NCI-H1930 (cell line): ENCODE results near the gene ARFGEF3.
"Not testable (repeated sequence)": the region's sequence is repeated elsewhere in the genome, so short reads cannot be mapped to it uniquely, and the experiment has no call there.

ENCODE experiments used
- DNase-seq, 2 experiments: peaks; one replicate each; lab custom pipeline; 2025; lab: John Stamatoyannopoulos, UW

The ARFGEF3 gene

DNA sequence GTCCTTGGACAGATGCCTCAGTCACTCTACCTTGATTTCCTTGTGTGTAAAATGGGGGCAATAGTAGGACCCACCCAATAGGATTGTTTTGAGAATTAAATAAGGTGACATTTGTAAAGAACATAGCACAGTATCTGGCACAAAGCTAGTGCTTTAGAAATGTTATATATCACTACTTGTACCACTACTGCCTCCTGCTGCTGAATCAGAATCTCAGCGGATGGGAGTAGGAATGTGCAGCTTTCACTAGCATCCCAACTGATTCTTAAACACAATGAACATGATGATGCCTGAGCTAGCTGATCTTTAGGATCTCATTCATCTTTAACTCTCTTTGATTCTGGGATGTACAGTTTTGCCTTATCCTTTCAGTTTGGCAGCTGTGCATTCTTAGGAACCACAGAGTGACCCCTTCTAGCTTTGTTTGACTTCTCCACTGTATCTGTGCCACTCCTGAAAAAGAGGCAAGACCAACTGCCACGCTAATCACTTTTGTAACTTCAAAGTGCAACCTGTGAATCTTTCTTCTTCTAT, 49.4 kb downstream of the ARFGEF3 start:
- DNase-seq: no peak

GRCh38 chr6:138211601-138212000, 49.9 kb downstream of the ARFGEF3 start:
- no peak for DNase-seq

DNA sequence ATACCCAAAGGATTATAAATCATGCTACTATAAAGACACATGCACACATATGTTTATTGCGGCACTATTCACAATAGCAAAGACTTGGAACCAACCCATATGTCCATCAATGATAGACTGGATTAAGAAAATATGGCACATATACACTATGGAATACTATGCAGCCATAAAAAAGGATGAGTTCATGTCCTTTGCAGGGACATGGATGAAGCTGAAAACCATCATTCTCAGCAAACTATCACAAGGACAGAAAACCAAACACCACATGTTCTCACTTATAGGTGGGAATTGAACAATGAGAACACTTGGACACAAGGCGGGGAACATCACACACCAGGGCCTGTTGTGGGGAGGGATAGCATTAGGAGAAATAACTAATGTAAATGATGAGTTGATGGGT, 50.8 kb downstream of the ARFGEF3 start:
- DNase-seq: not testable (repeated sequence)

GRCh38 chr6:138215093-138215782, 53.5 kb downstream of the ARFGEF3 start:
- no peak for DNase-seq

DNA sequence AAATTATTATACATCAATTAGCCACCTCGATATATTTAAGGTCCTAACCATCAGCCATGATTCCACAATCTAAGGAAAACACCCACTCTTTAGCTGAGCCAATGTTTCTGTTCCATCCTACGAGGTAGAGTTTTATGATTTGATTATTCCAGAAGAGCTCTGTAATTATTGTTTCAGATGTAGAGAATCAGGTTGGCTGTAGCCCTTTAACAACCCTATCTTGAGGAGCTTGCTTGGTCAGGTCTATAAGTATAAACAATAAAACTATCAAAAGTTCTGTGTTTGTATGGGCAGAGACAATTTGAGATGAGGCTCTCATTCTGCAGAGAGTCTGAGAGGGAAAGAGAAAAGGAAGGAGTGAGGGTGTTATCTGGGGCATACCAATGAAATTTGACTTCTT, 56.7 kb downstream of the ARFGEF3 start, which contains the start of gene PBOV1:
Gene PBOV1, minus strand, starts transcription at position 43 of the 400 bp plus-strand sequence. CDS start 96 bp downstream, outside the sequence.
- DNase-seq: no peak

DNA sequence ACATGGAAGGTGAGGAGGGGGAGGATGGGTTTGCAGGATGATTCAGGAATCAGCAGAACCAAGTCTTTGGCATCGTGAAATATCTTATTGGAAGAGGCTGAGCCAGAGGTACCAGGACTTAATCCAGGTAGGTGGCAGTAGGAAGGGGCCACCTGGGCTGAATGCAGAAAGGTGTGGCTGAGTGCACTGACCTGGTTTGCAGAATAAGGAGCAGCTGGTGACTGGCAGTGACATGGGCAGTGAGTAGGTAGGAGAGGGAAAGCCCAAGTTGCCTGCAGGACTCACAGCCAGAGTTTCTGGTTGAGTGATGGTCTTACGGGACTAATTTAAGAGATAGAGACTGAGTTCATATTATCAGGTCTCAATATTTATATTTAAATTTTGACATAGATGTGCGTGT, 57.7 kb downstream of the ARFGEF3 start:
- DNase-seq: no peak

- no peak for DNase-seq
These were observed 58.2 kb downstream of the ARFGEF3 start for GRCh38 chr6:138219901-138220300.

GRCh38 chr6:138222901-138223546, 61.3 kb downstream of the ARFGEF3 start:
- DNase-seq: no peak

DNA sequence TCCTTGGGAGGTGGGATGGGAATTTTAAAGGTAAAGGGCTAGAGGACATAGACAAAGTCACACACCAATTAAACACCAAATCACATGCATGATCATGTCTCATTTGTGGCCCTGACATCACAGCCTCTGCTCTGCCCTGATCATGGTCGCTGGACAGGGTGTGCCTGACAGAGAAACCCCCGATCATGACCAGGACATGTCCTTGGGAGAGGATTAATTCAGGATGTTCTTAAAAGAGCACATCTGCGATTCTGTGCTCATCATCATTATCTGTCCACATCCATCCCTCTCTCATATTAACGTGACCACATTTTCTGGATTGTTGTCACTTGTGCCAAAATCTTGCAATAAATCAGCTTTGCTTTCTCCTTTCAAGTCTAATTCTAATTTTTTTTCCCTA, 64.2 kb downstream of the ARFGEF3 start:
- no peak for DNase-seq

DNA sequence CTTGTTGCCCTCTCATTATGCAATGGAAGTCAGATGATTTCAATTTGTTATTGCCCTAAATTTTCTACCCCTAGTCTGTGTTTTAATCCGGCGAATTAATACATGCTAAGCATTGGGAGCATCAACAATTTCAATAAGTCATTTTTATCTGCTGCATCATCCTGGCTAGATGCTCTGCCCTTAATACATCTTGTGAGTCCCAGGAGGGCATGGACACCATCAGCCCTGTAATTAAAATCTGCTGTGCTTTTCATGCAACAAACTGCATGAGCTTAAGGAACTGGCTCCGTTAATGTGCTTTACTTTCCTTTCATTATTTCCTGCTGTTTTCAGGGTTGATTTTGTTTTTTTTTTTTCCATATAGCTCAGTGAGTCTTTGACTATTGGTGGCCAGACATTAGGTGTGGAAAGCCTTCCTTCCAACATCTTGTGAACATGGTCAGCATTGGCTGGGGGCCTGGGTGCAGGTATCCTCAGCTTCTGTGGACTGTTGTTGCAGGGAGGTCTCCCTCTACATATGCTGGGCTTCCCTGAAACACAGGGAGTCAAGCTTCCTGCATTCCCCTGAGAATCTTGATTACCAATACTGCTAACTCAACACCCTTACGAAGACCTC, 65.1 kb downstream of the ARFGEF3 start:
- no peak for DNase-seq

DNA sequence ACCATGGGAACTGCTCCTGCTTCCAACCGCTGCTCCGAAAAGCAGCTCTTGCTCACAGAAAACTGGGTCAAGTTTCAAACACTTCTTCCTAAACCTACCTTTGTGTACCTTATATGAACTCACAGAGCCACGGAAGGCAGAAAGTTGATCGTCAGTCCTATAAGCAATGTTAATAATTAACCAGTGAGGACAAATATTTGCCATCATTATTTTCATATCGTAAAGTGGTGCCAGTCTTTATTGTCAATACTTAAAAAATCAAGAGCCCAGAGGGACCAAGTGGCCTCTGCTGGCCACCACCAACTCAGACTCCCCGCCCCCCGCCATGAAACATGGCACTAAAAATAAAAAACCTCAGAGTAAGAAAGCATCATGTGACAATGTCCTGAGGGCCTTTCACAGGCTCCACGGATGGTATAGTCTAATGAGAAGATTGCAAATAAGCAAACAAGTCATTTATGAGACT, 65.6 kb downstream of the ARFGEF3 start:
- peak in 1 of 2 experiments; percentile 41 for DNase-seq

GRCh38 chr6:138229072-138229471, 67.3 kb downstream of the ARFGEF3 start:
- no peak for DNase-seq

DNA sequence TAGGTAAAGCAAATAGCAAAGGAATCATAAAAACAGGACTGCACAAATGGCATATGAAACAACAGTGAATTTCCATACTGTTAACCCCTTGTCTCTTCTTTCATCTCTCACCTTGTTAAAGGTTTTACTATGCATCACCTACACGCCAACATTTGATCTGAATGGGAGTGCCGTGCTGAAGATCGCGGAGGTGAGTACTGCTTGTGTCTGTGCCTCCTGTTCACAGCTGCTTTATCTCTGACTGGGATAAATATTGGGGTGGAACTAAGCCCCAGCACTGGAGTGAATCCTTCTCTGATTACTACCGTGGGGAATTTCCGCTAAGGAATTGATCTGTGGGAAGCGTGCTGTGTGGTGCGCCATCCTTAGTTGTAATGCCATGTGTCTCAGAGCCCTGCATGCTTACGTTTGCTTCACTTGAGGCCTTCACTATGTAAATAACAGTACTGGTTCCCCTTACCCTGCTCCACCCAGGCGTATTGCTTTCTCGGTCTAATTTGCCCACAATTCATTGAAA, 68.0 kb downstream of the ARFGEF3 start:
- no peak for DNase-seq

DNA sequence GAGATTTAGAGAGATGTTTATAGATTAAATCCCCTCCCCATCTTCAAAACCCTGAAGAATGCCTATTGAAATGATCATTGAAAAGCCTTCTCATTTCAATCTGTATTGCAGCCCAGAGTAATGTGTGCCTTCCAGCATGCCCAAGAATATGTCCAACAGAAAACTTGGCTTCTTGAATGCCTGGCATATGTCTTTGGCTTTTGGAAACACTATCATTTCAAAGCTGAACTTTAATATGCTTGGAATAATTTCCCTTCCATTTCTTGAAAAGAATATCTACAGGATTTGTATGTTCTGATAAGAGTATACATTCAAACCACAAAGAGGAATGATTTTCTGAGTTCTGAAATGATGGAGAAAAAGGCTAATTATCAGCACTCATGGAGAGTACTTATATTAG, 68.5 kb downstream of the ARFGEF3 start:
- no peak for DNase-seq

GRCh38 chr6:138230759-138231380, 69.1 kb downstream of the ARFGEF3 start:
- no peak for DNase-seq

- DNase-seq: no peak
These were observed 69.7 kb downstream of the ARFGEF3 start for GRCh38 chr6:138231381-138231886.

DNA sequence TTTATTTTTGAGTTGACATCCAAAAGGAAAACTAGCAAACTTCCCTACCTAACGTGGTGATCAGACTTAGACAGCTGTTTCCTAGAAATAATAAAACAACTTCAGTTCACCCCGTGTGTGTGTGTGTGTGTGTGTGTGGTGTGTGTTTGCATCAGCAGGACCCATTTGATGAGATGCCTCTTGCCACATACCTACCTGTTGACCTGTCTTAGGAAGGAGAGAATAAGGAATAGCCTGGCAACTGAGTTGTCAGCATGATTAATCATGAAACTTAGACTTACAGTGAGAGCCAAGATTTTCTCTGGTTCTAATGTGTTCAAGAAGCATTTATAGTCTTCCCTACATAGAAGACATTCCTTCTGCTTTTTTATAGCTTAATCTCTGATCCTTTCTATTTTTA, 72.6 kb downstream of the ARFGEF3 start:
- DNase-seq: no peak

DNA sequence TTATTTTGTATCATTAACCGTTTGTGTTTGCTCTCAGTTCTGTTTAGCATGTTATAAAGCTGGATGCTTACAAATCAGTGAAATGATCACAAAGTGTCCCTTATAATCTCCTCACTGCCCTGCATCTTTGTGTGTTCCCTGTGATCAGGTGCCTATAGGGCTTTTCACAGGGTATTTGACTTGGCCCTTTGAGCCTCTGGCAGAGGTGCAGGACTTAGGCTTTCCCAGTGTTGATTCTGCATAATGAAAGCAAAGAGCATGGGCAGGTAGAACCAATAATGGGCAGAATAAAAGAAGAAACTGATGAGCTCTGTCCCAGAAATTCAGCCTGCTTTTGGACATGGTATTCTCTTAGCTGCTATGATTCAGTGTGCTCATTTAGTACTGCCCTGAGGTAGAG, 73.5 kb downstream of the ARFGEF3 start:
- DNase-seq: no peak

- DNase-seq: no peak
These were observed 74.0 kb downstream of the ARFGEF3 start for GRCh38 chr6:138235693-138236092.

GRCh38 chr6:138237463-138237862, 75.7 kb downstream of the ARFGEF3 start:
- no peak for DNase-seq

- no peak for DNase-seq
These were observed 76.6 kb downstream of the ARFGEF3 start for GRCh38 chr6:138238368-138238767.

GRCh38 chr6:138239774-138240173, 78.0 kb downstream of the ARFGEF3 start:
- no peak for DNase-seq
